Mucosa of descending colon (tissue), 3 donors: ENCODE results near the gene PHC2. TPM values are rescaled to one million over a fixed set of nuclear protein-coding genes. Genes with fewer than 3 reads are reported as not detected.

Experiments used
- ATAC-seq: fragments of 200-7000 bp; cut with Tn5 transposase; one replicate; pipeline ENCODE4 v1.9.1; 2020; ENCODE audit warnings: mild to moderate bottlenecking, moderate library complexity
- DNase-seq, 3 donors: peaks; one replicate each; pipeline ENCODE4 v3.0.0-alpha.2; 2020
- H3K36me3 ChIP-seq: fragments of 200-600 bp; one replicate; pipeline ENCODE4 v1.8.0; 2021; ENCODE audit warnings: low read depth, mild to moderate bottlenecking
- H3K4me1 ChIP-seq: fragments of 200-600 bp; one replicate; pipeline ENCODE4 v1.8.0; 2021; ENCODE audit warnings: low read depth, mild to moderate bottlenecking
- H3K4me3 ChIP-seq: fragments of 200-600 bp; one replicate; pipeline ENCODE4 v1.8.0; 2021; ENCODE audit warnings: mild to moderate bottlenecking
- H3K9me3 ChIP-seq: fragments of 200-600 bp; one replicate; pipeline ENCODE4 v1.8.0; 2021; ENCODE audit warnings: mild to moderate bottlenecking
- CTCF ChIP-seq: fragments of 200-600 bp; IDR thresholded peaks from one replicate; pipeline ENCODE4 v1.8.0; 2022; ENCODE audit warnings: antibody characterized with exemption, mild to moderate bottlenecking
- intact Hi-C, 2 donors: fragments of 100-400 bp; cut with DNase I in 1 of 2; cut with micrococcal nuclease in 1 of 2; formaldehyde crosslinking; loops; one replicate each; pipeline versions ENCODE4 v1.11.0 to v1.11.1; 2022; cut with DNase I, micrococcal nuclease
- total RNA-seq, 3 donors: library from RNA; stranded (reverse); fragmentation: NEBNext Ultra II Directional in 2 of 3; extraction: Animal tissue kit (Norgen Biotek cat#: 25700) in 2 of 3; gene quantifications; one replicate each; pipeline versions ENCODE4 v1.2.1 to v1.2.4, GENCODE V29; 2021 to 2023
- donor health status: DM: no; HTN: no; CAD: no; lungs with moderate emphysema.
- donor health status: DM: no; HTN: no; CAD: no.
- donor health status: DM: no; HTN: yes; CAD: no.

PHC2 gene
- total RNA-seq, 3 donors from 2014 or later: 49.5 to 99.0 (median 60.5) TPM

- intact Hi-C loops: no loop called here
- Histone ChIP-seq H3K4me3 (no peak overlapping the region), H3K4me1 (no peaks in the 10 kb centered on the region), H3K36me3 (no peaks in the 10 kb centered on the region), H3K9me3 (no peaks in the 10 kb centered on the region)
- TF ChIP-seq CTCF: no peak
- ATAC-seq (no peak), DNase-seq (no peak)
Measured at GRCh38 chr1:33287317-33287716, 143.6 kb downstream of the PHC2 start.

GRCh38 chr1:33286451-33287185 lies 144.3 kb downstream of the PHC2 start:
- Histone ChIP-seq H3K36me3 (no peaks in the 10 kb centered on the region), H3K4me3 (no peak overlapping the region), H3K4me1 (no peaks in the 10 kb centered on the region), H3K9me3 (no peaks in the 10 kb centered on the region)
- DNase-seq (peak in 1 of 3 donors; percentile 13), ATAC-seq (no peak)
- no peak for TF ChIP-seq CTCF
- intact Hi-C loops: no loop called here

- intact Hi-C loops: no loop called here
- TF ChIP-seq CTCF: no peak
- no peak for ATAC-seq
- no peaks in the 10 kb centered on the region for H3K4me1 ChIP-seq
- no peaks in the 10 kb centered on the region for H3K9me3 ChIP-seq
- H3K4me3 ChIP-seq: no peak overlapping the region
- DNase-seq: no peak
- no peaks in the 10 kb centered on the region for H3K36me3 ChIP-seq
Measured at GRCh38 chr1:33284049-33284448, 146.8 kb downstream of the PHC2 start.

- DNase-seq: no peak
- intact Hi-C loops: no loop called here
- Histone ChIP-seq H3K4me1 (no peaks in the 10 kb centered on the region), H3K4me3 (no peak overlapping the region), H3K36me3 (no peaks in the 10 kb centered on the region), H3K9me3 (no peaks in the 10 kb centered on the region)
- no peak for ATAC-seq
- TF ChIP-seq CTCF: no peak
Measured at GRCh38 chr1:33282791-33283190, 148.1 kb downstream of the PHC2 start.

GRCh38 chr1:33281554-33282303 lies 149.2 kb downstream of the PHC2 start:
- no peaks in the 10 kb centered on the region for H3K9me3 ChIP-seq
- H3K36me3 ChIP-seq: no peaks in the 10 kb centered on the region
- H3K4me3 ChIP-seq: no peak overlapping the region
- intact Hi-C loops: no loop called here
- TF ChIP-seq CTCF: no peak
- ATAC-seq (no peak), DNase-seq (no peak)
- H3K4me1 ChIP-seq: no peaks in the 10 kb centered on the region
